Rectal smooth muscle tissue (tissue), 1 donor: ENCODE results near the gene NET1.

Experiments
- H3K27ac ChIP-seq: one replicate; pipeline ENCODE4 v1.7.0; 2013; ENCODE audit warnings: low read depth, low read length, inconsistent platforms
- H3K27me3 ChIP-seq: one replicate; pipeline ENCODE4 v1.7.0; 2013; ENCODE audit warnings: low read length; ENCODE audit not compliant: control insufficient read depth, insufficient read depth
- H3K36me3 ChIP-seq: one replicate; pipeline ENCODE4 v1.7.0; 2013; ENCODE audit warnings: low read length; ENCODE audit not compliant: control insufficient read depth, insufficient read depth
- H3K4me1 ChIP-seq: one replicate; pipeline ENCODE4 v1.7.0; 2013; ENCODE audit warnings: low read length; ENCODE audit not compliant: control insufficient read depth, insufficient read depth
- H3K4me3 ChIP-seq: one replicate; pipeline ENCODE4 v1.7.0; 2013; ENCODE audit warnings: low read length
- H3K9ac ChIP-seq: one replicate; pipeline ENCODE4 v1.7.0; 2013; ENCODE audit warnings: low read length

NET1 gene

GRCh38 chr10:5434017-5434753 is 21.8 kb downstream of the NET1 start:
- Histone ChIP-seq H3K4me3 (no peak overlapping the region), H3K4me1 (no peaks in the 10 kb centered on the region), H3K9ac (no peak overlapping the region), H3K36me3 (no peaks in the 10 kb centered on the region), H3K27ac (no peak overlapping the region), H3K27me3 (no peaks in the 10 kb centered on the region)

GRCh38 chr10:5435328-5435727 is 23.0 kb downstream of the NET1 start:
- H3K4me1 ChIP-seq = no peaks in the 10 kb centered on the region
- H3K36me3 ChIP-seq = no peaks in the 10 kb centered on the region
- no peaks in the 10 kb centered on the region for H3K27me3 ChIP-seq
- no peak overlapping the region for H3K4me3 ChIP-seq
- H3K27ac ChIP-seq = no peak overlapping the region
- no peak overlapping the region for H3K9ac ChIP-seq

- H3K27me3 ChIP-seq = no peaks in the 10 kb centered on the region
- H3K36me3 ChIP-seq = no peaks in the 10 kb centered on the region
- no peak overlapping the region for H3K9ac ChIP-seq
- no peak overlapping the region for H3K4me3 ChIP-seq
- H3K4me1 ChIP-seq = no peaks in the 10 kb centered on the region
- no peak overlapping the region for H3K27ac ChIP-seq
Measured at GRCh38 chr10:5440206-5440605, 27.8 kb downstream of the NET1 start.

GRCh38 chr10:5441106-5441505 is 28.7 kb downstream of the NET1 start:
- Histone ChIP-seq H3K36me3 (no peaks in the 10 kb centered on the region), H3K9ac (no peak overlapping the region), H3K4me1 (peaks cover 3% of the 10 kb centered on the region), H3K27me3 (no peaks in the 10 kb centered on the region), H3K4me3 (no peak overlapping the region), H3K27ac (no peak overlapping the region)

GRCh38 chr10:5442065-5442989 is 30.0 kb downstream of the NET1 start:
- Histone ChIP-seq H3K27me3 (peaks cover 2% of the 10 kb centered on the region), H3K4me1 (peaks cover 5% of the 10 kb centered on the region), H3K27ac (no peak overlapping the region), H3K36me3 (no peaks in the 10 kb centered on the region), H3K9ac (no peak overlapping the region), H3K4me3 (no peak overlapping the region)

GRCh38 chr10:5442990-5443370 is 30.6 kb downstream of the NET1 start:
- peaks cover 2% of the 10 kb centered on the region for H3K27me3 ChIP-seq
- no peak overlapping the region for H3K9ac ChIP-seq
- H3K4me3 ChIP-seq = no peak overlapping the region
- H3K4me1 ChIP-seq = peaks cover 5% of the 10 kb centered on the region
- no peak overlapping the region for H3K27ac ChIP-seq
- H3K36me3 ChIP-seq = no peaks in the 10 kb centered on the region

GRCh38 chr10:5443429-5443828 is 31.1 kb downstream of the NET1 start:
- Histone ChIP-seq H3K27ac (no peak overlapping the region), H3K36me3 (no peaks in the 10 kb centered on the region), H3K9ac (no peak overlapping the region), H3K4me3 (no peak overlapping the region), H3K4me1 (peaks cover 5% of the 10 kb centered on the region), H3K27me3 (peaks cover 2% of the 10 kb centered on the region)

GRCh38 chr10:5445006-5445405 is 32.6 kb downstream of the NET1 start:
- Histone ChIP-seq H3K9ac (no peak overlapping the region), H3K27me3 (peaks cover 2% of the 10 kb centered on the region), H3K27ac (no peak overlapping the region), H3K36me3 (no peaks in the 10 kb centered on the region), H3K4me1 (peaks cover 5% of the 10 kb centered on the region), H3K4me3 (no peak overlapping the region)

GRCh38 chr10:5446390-5446926 is 34.1 kb downstream of the NET1 start:
- peaks cover 2% of the 10 kb centered on the region for H3K27me3 ChIP-seq
- peak overlapping the region; percentile 84 for H3K27ac ChIP-seq
- no peaks in the 10 kb centered on the region for H3K36me3 ChIP-seq
- H3K4me1 ChIP-seq = peaks cover 13% of the 10 kb centered on the region
- H3K9ac ChIP-seq = peak overlapping the region; percentile 79
- H3K4me3 ChIP-seq = peak overlapping the region; percentile 95

- Histone ChIP-seq H3K4me1 (peaks cover 13% of the 10 kb centered on the region), H3K27me3 (peaks cover 2% of the 10 kb centered on the region), H3K9ac (no peak overlapping the region), H3K36me3 (no peaks in the 10 kb centered on the region), H3K4me3 (peak overlapping the region; percentile 95), H3K27ac (peak overlapping the region; percentile 84)
Measured at GRCh38 chr10:5447056-5447455, 34.7 kb downstream of the NET1 start.

- peaks cover 13% of the 10 kb centered on the region for H3K4me1 ChIP-seq
- H3K27ac ChIP-seq = peak overlapping the region; percentile 38
- H3K36me3 ChIP-seq = peaks cover 3% of the 10 kb centered on the region
- H3K9ac ChIP-seq = peak overlapping the region; percentile 25
- H3K27me3 ChIP-seq = peaks cover 2% of the 10 kb centered on the region
- H3K4me3 ChIP-seq = peak overlapping the region; percentile 95
Measured at GRCh38 chr10:5447611-5448071, 35.3 kb downstream of the NET1 start.

- H3K4me3 ChIP-seq = peak overlapping the region; percentile 95
- H3K36me3 ChIP-seq = peaks cover 8% of the 10 kb centered on the region
- no peak overlapping the region for H3K9ac ChIP-seq
- peaks cover 19% of the 10 kb centered on the region for H3K4me1 ChIP-seq
- H3K27me3 ChIP-seq = peaks cover 2% of the 10 kb centered on the region
- H3K27ac ChIP-seq = peak overlapping the region; percentile 34
Measured at GRCh38 chr10:5448333-5449001, 36.1 kb downstream of the NET1 start.
